GM18508 (cell line): Measurements from ENCODE around the gene CIB2.

Experiments used
- ATAC-seq: cut with Tn5 transposase; IDR thresholded peaks from one replicate; pipeline ENCODE4 v1.9.1; 2021; ENCODE audit warnings: moderate number of reproducible peaks; ENCODE audit not compliant: insufficient read depth, unreplicated experiment

The CIB2 gene

DNA sequence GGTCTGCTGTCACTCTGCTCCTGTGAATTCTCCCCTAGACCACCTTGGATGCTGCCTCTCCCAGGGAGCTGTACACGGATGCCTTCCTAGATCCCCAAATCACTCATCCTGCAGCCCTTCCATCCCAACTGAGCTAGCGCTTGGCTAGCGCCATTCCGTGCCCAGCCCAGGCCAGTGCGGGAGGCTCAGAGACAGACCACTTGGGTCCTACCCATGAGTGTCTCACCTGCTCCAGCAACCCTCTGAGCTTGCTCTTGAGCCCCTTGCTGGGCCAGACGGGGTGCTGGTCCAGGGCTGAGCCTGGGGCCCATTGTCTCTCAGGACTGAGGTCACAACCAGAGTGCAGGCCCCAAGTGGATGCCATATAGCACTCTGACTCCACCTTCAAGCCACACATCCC, 21.1 kb downstream of the CIB2 start:
- no peak for ATAC-seq

GRCh38 chr15:78109156-78109555, 22.1 kb downstream of the CIB2 start:
- no peak for ATAC-seq

GRCh38 chr15:78108300-78109084, 22.8 kb downstream of the CIB2 start:
- no peak for ATAC-seq

DNA sequence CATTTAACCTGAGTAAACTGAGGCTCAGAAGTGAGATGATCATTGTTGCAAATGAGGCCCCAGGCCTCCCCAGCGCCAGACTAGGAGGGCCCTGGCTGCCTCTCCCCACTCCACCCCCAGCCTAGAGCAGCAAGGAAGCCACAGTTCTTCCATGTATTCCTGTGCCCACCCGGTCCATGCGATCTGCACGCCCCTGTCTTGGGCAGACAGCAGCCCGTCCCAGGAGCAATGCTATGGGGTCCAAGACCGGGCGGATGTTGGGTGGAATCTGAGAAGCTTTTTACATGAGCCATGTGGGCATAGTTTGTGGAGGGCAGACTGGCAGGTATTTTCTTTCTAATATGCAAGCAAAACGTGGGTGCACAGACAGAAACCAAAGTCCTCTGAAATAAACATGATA, 23.8 kb downstream of the CIB2 start:
- ATAC-seq: no peak

DNA sequence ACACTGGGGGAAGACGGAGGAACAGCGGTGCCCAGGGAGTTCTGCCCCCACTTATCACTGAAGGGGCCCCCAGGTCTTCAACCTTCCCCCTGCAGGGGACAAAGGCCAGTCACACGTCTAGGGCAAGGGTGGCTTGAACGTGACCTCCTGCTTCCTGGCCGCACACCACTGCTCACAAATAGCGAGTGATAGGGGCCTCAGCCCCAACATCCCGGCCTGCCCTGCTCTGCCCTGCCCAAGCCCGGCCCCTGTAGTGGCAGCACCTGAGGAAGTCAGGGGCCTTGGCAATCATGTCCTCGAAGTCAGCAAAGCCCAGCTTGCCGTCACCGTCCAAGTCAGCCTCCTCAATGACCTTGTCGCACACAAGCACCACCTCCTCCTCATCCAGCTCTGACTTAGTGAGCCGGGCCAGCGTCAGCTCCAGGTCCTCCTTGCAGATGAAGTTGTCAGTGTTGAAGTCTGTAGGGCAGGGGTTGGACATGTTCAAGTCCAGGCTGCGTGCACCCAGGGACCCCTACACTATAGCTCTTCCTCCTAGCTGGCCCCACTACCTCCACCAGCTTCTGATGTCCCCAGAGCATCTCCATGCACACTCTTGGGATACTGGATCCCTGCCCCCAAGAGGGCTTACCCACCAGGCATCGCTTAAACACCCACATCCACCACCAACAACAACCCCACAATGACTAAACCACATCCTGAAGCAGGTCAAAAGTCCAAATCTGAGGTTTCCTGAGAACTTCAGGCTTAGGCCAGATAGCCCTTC, 25.6 kb downstream of the CIB2 start:
- no peak for ATAC-seq

GRCh38 chr15:78104566-78105475, 26.4 kb downstream of the CIB2 start:
- no peak for ATAC-seq

- no peak for ATAC-seq
Measured at GRCh38 chr15:78104119-78104479, 27.1 kb downstream of the CIB2 start.

GRCh38 chr15:78103406-78104118, 27.7 kb downstream of the CIB2 start:
- ATAC-seq: no peak

GRCh38 chr15:78102741-78103140, 28.5 kb downstream of the CIB2 start:
- no peak for ATAC-seq

DNA sequence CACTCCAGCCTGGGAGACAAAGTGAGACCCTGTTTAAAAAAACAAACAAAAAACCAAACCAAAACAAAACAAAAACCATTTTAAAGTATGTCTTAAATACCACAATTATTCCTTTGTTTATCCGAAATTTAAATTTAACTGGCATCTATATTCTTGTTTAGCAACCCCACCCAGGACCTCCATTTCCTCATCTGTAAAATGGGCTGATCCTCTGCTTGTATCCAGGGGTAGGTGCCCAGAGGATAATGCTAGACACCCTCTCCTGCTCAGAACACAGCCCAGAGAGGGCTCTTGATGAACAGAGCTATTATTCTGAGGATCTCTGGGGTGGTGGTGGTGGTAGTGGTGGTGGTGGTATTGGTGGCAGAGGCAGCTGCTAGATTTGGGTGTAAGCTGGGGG, 29.0 kb downstream of the CIB2 start:
- no peak for ATAC-seq

DNA sequence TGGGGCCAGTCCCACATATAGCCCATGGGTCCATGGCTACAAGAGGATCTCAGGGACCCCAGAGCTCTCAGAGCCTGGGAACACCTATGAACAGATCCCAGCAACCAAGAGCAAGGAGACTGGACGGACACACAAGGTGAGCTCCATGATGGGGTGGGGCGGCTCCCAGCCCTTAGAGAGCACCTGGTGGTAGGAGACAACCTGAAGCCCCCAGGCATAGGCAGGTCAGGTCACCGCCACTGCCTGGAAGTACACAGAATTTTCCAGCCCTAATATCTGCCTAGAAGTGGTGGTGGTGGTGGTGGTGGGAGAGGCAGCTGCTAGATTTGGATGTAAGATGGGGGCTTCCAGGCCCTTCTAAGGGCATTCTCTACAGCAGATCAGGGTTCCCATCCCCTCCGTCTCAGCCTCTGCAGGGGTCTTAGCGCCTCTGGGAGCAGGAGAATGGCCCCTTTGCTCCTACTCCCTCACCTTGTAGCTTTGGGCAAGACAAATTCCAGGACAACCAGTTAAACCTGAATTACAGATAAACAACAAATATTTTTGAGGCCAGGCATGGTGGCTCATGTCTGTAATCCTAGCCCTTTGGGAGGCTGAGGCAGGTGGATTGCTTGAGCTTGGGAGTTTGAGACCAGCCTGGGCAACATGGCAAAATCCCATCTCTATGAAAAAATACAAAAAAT, 29.7 kb downstream of the CIB2 start:
- ATAC-seq: no peak

GRCh38 chr15:78100886-78101285, 30.4 kb downstream of the CIB2 start:
- ATAC-seq: no peak

DNA sequence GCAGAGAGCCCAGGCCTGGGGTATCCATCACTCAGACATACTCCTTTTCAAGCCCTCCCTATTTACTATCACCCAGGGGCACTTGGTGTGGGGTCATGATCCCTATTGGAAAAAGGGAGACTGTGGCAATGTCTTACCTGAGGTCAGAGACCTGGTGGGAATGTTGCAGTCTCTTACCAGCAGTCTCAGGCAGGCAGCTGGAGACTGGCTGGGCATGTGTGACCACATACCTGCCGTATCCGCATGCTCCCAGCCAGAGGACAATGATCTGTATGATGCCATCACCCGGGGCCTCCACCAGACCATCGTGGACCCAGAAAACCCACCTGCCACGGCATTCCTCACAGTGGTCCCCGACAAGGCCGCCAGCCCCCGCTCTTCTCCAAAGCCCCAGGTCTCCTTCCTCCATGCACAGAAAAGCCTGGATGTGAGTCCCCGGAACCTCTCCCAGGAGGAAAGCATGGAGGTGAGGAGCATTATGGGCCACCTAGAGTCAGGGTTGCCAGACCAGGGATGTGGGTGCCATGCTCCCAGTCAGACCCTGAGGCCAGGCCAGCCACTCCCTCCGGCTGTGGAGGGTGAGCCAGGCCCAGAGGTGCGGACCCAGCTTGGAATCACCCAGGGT, 33.0 kb downstream of the CIB2 start:
- no peak for ATAC-seq

- no peak for ATAC-seq
Measured at GRCh38 chr15:78097667-78098066, 33.6 kb downstream of the CIB2 start.

DNA sequence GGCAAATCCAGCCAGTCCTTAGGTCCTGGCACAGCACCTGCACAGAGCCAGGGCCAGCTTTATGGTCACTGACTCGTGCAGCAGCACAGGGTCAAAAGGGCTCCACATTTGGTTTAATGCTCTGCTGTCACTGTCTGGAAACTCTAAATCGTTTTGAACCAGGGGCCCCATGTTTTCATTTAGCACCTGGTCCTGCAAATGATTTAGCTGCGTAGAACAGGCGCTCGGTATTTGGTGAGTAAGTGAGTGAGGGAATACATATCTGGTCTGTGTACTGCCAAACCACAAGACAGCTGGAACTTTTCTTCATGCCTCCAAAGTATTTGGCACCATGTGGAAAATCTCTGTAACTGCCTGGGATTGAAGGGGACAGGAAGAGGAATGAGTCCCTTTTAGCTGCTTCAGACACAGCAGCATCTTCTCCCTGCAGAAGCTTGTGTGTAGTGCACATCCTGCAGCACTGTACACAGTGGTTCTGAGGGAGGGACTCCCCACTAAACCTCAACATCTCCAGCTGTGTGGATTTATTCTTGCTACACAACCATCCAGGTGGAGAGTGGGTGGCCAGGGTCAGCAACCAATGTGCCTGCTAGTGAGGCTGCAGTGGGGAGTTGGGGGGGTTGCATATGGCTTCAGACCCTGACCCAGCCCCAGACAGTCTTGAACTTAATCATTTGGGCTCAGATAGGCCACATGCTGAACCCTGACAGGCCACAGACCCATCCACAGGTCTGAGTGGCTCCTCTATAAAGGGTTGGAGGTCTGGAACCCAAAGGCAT, 37.8 kb downstream of the CIB2 start:
- ATAC-seq: no peak

- ATAC-seq: no peak
Measured at GRCh38 chr15:78092261-78093041, 38.8 kb downstream of the CIB2 start, which contains the start of gene SH2D7. SH2D7 (plus strand) TSS chr15:78092561; CDS start chr15:78092585, 24 bp downstream.

- no peak for ATAC-seq
Measured at GRCh38 chr15:78090422-78091063, 40.7 kb downstream of the CIB2 start.
